ENCODE results near the gene JAKMIP2. TPM values are rescaled to one million over a fixed set of nuclear protein-coding genes. Genes with fewer than 3 reads are reported as not detected.

JAKMIP2 gene
- total RNA-seq, 1 experiment from 2014 or later = not detected

DNA sequence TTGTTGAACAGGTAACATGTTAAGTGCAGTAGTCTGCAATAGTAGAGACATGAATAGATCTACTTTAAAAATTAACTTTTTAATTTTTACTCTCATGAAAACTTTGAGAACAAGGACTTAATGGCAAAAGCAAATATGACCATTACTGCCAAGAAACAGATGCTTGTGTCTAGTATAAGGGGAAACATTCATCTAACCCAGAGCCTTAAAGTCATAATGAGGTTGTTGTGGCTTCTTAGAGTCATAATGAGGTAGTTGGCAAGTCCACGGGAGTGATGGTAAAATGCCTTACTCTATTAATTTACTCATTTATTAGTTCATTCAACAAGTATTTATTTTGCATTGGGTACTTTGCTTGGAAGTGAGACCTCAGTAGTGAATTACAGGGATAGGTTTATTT lies 71.5 kb downstream of the JAKMIP2 start:
- H3K9ac ChIP-seq (ENCODE audit: low read length) = no peak overlapping the region
- H4K20me1 ChIP-seq (ENCODE audit: insufficient read depth) = no peaks in the 10 kb centered on the region
- no peaks in the 10 kb centered on the region for H3K36me3 ChIP-seq (ENCODE audit: control insufficient read depth in 1 of 2, insufficient read depth in 2 of 2, low read length in 2 of 2)
- BruUV-seq (replicated peaks) = no TSS peak
- no peaks in the 10 kb centered on the region for H3K9me2 ChIP-seq (ENCODE audit: insufficient read depth)
- no peaks in the 10 kb centered on the region for H3K4me1 ChIP-seq (ENCODE audit: control insufficient read depth in 1 of 2, insufficient read depth in 2 of 2, low read length in 2 of 2)
- no peaks in the 10 kb centered on the region for H3K79me2 ChIP-seq (ENCODE audit: insufficient read depth, low read length)
- no peak for TF ChIP-seq ELF1 (IDR thresholded peaks at IDR 0.05; ENCODE audit: borderline replicate concordance, low read depth)
- no peak for TF ChIP-seq POLR2A (IDR thresholded peaks at IDR 0.05; ENCODE audit: borderline replicate concordance, extremely low read depth, insufficient read depth, insufficient read length)
- no peak for TF ChIP-seq SRF (IDR thresholded peaks at IDR 0.05; ENCODE audit: low read depth)
- no peak for TF ChIP-seq YY1 (IDR thresholded peaks at IDR 0.05; ENCODE audit: extremely low read depth, insufficient replicate concordance, low read depth, low read length)
- TF ChIP-seq FOSL1 (IDR thresholded peaks at IDR 0.05; ENCODE audit: low read depth) = no peak
- TF ChIP-seq EGR1 (IDR thresholded peaks at IDR 0.05; ENCODE audit: low read depth) = no peak
- no peak for TF ChIP-seq EZH2 (IDR thresholded peaks at IDR 0.05)
- no peak for TF ChIP-seq ZFX (IDR thresholded peaks at IDR 0.05)
- TF ChIP-seq, protein P1, sequence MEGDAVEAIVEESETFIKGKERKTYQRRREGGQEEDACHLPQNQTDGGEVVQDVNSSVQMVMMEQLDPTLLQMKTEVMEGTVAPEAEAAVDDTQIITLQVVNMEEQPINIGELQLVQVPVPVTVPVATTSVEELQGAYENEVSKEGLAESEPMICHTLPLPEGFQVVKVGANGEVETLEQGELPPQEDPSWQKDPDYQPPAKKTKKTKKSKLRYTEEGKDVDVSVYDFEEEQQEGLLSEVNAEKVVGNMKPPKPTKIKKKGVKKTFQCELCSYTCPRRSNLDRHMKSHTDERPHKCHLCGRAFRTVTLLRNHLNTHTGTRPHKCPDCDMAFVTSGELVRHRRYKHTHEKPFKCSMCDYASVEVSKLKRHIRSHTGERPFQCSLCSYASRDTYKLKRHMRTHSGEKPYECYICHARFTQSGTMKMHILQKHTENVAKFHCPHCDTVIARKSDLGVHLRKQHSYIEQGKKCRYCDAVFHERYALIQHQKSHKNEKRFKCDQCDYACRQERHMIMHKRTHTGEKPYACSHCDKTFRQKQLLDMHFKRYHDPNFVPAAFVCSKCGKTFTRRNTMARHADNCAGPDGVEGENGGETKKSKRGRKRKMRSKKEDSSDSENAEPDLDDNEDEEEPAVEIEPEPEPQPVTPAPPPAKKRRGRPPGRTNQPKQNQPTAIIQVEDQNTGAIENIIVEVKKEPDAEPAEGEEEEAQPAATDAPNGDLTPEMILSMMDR (IDR thresholded peaks at IDR 0.05 in 2 of 3, conservative IDR thresholded peaks at IDR 0.05 in 1 of 3; ENCODE audit: borderline replicate concordance in 1 of 3, insufficient read depth in 1 of 3, low read depth in 2 of 3, low read length in 2 of 3) = no peak
- RAD21 ChIA-PET (ENCODE audit: low non-redundant PET in 1 of 2, low total read pairs in 2 of 2, uncharacterized antibody in 2 of 2, unreplicated experiment in 2 of 2) = no interaction called here
- H2AFZ ChIP-seq (ENCODE audit: low read depth, low read length, poor library complexity, severe bottlenecking) = no peak overlapping the region
- H3K27me3 ChIP-seq (ENCODE audit: insufficient read depth, low read length) = no peaks in the 10 kb centered on the region
- POLR2A ChIA-PET = no interaction called here
- no peak overlapping the region for H3K4me2 ChIP-seq (ENCODE audit: low read length)
- DNase-seq (ENCODE audit: low read depth, low spot score) (no peak), ATAC-seq (no peak)
- H3K9me3 ChIP-seq (ENCODE audit: control insufficient read depth in 1 of 2, insufficient read depth in 1 of 2, low read depth in 1 of 2, low read length in 2 of 2) = no peaks in the 10 kb centered on the region
- no peak overlapping the region for H3K27ac ChIP-seq (ENCODE audit: low read depth, low read length)
- CTCF ChIA-PET = no interaction called here
- no peak overlapping the region for H3K4me3 ChIP-seq (replicated peaks in 1 of 2; ENCODE audit: low read depth in 1 of 2, low read length in 2 of 2)
- intact Hi-C loops (cut with micrococcal nuclease) = no loop called here

DNA sequence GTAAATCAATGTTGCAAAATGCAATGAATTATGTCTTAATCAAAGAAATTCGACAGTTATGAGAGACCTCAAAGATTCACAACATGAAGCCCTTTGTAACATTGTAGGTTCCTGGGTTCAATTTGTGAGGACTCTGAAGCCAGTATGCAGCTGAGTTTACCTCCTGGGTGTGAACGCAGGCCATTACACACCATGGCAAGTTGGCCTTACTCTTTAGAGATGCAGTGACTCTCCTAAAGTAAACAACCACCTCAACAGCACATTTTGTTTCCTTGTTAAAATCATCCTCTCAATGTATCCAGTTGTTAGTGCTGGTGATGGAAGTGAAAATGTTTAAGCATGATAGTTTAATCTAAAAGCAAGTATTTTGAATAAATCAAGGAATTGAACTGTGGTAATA lies 73.8 kb downstream of the JAKMIP2 start:
- no peak overlapping the region for H3K9ac ChIP-seq (ENCODE audit: low read length)
- ChIA-PET POLR2A (no interaction called here), RAD21 (ENCODE audit: low non-redundant PET in 1 of 2, low total read pairs in 2 of 2, uncharacterized antibody in 2 of 2, unreplicated experiment in 2 of 2) (no interaction called here), CTCF (no interaction called here)
- no peaks in the 10 kb centered on the region for H3K9me3 ChIP-seq (ENCODE audit: control insufficient read depth in 1 of 2, insufficient read depth in 1 of 2, low read depth in 1 of 2, low read length in 2 of 2)
- DNase-seq (ENCODE audit: low read depth, low spot score) (no peak), ATAC-seq (no peak)
- H3K4me3 ChIP-seq (replicated peaks in 1 of 2; ENCODE audit: low read depth in 1 of 2, low read length in 2 of 2) = no peak overlapping the region
- intact Hi-C loops (cut with micrococcal nuclease) = no loop called here
- no peak overlapping the region for H3K27ac ChIP-seq (ENCODE audit: low read depth, low read length)
- H3K9me2 ChIP-seq (ENCODE audit: insufficient read depth) = no peaks in the 10 kb centered on the region
- H3K27me3 ChIP-seq (ENCODE audit: insufficient read depth, low read length) = no peaks in the 10 kb centered on the region
- no peaks in the 10 kb centered on the region for H3K79me2 ChIP-seq (ENCODE audit: insufficient read depth, low read length)
- H3K36me3 ChIP-seq (ENCODE audit: control insufficient read depth in 1 of 2, insufficient read depth in 2 of 2, low read length in 2 of 2) = no peaks in the 10 kb centered on the region
- H2AFZ ChIP-seq (ENCODE audit: low read depth, low read length, poor library complexity, severe bottlenecking) = no peak overlapping the region
- H3K4me2 ChIP-seq (ENCODE audit: low read length) = no peak overlapping the region
- no TSS peak for BruUV-seq (replicated peaks)
- H4K20me1 ChIP-seq (ENCODE audit: insufficient read depth) = no peaks in the 10 kb centered on the region
- H3K4me1 ChIP-seq (ENCODE audit: control insufficient read depth in 1 of 2, insufficient read depth in 2 of 2, low read length in 2 of 2) = no peaks in the 10 kb centered on the region
- TF ChIP-seq SP1 (IDR thresholded peaks at IDR 0.05; ENCODE audit: low read depth) (no peak), SRF (IDR thresholded peaks at IDR 0.05; ENCODE audit: low read depth) (no peak), TCF7L2 (IDR thresholded peaks at IDR 0.05; ENCODE audit: borderline replicate concordance, extremely low read depth, insufficient read depth, insufficient read length) (no peak), EZH2 (IDR thresholded peaks at IDR 0.05) (no peak), EGR1 (IDR thresholded peaks at IDR 0.05; ENCODE audit: low read depth) (no peak), RAD21 (IDR thresholded peaks at IDR 0.05; ENCODE audit: low read depth) (no peak), EZH2phosphoT487 (IDR thresholded peaks at IDR 0.05; ENCODE audit: borderline replicate concordance) (no peak), POLR2A (IDR thresholded peaks at IDR 0.05; ENCODE audit: borderline replicate concordance, extremely low read depth, insufficient read depth, insufficient read length) (no peak)
- TF ChIP-seq, protein P2, sequence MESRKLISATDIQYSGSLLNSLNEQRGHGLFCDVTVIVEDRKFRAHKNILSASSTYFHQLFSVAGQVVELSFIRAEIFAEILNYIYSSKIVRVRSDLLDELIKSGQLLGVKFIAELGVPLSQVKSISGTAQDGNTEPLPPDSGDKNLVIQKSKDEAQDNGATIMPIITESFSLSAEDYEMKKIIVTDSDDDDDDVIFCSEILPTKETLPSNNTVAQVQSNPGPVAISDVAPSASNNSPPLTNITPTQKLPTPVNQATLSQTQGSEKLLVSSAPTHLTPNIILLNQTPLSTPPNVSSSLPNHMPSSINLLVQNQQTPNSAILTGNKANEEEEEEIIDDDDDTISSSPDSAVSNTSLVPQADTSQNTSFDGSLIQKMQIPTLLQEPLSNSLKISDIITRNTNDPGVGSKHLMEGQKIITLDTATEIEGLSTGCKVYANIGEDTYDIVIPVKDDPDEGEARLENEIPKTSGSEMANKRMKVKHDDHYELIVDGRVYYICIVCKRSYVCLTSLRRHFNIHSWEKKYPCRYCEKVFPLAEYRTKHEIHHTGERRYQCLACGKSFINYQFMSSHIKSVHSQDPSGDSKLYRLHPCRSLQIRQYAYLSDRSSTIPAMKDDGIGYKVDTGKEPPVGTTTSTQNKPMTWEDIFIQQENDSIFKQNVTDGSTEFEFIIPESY (IDR thresholded peaks at IDR 0.05; ENCODE audit: extremely low read depth, insufficient replicate concordance, low read length) = no peak
- TF ChIP-seq, protein P1 (IDR thresholded peaks at IDR 0.05 in 2 of 3, conservative IDR thresholded peaks at IDR 0.05 in 1 of 3; ENCODE audit: borderline replicate concordance in 1 of 3, insufficient read depth in 1 of 3, low read depth in 2 of 3, low read length in 2 of 3) = no peak

Measured in HCT116 (cell line).